Caki2 (cell line): ENCODE results near the gene ADCY3. TPM values are rescaled to one million over a fixed set of nuclear protein-coding genes. Genes with fewer than 3 reads are reported as not detected.

ENCODE experiments used
- DNase-seq: peaks from one replicate; pipeline ENCODE4 v3.0.0-alpha.2; 2015; ENCODE audit warnings: low read depth
- in situ Hi-C: cut with HindIII; loops from 2 replicates; pipeline ENCODE4 v1.10.0; 2016; ENCODE audit warnings: low sequenced_read_pairs, low pct_unique_long_range_greater_than_20kb, mixed read lengths
- total RNA-seq: library from RNA; depleted of rRNA; stranded (reverse); fragments of >200 nt; shearing (Covaris generic); gene quantifications from 2 replicates; pipeline ENCODE4 v1.2.3, GENCODE V29; 2014; ENCODE audit warnings: low replicate concordance

The ADCY3 gene
- total RNA-seq, 1 experiment from 2014 or later, result 16.9 TPM

DNA sequence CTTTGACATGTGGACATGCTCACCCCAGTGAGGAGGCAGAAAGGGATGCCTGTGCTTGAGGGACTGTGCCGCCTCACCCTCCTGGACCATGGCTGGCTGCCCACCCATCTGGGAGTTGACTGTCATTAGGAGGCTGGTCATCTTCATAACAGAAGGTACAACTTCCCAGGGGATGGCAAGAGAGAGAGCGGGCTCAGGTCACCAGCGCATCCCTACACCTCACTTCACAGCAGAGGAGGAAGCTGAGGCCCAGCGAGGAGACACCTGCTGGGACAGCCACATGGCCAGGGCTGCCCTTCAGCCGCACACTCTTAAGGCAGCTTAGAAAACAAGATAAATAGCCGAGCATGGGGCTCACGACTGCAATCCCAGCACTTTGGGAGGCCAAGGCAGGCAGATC, 59.4 kb downstream of the ADCY3 start:
- no peak for DNase-seq
- in situ Hi-C loops, result no loop called here

DNA sequence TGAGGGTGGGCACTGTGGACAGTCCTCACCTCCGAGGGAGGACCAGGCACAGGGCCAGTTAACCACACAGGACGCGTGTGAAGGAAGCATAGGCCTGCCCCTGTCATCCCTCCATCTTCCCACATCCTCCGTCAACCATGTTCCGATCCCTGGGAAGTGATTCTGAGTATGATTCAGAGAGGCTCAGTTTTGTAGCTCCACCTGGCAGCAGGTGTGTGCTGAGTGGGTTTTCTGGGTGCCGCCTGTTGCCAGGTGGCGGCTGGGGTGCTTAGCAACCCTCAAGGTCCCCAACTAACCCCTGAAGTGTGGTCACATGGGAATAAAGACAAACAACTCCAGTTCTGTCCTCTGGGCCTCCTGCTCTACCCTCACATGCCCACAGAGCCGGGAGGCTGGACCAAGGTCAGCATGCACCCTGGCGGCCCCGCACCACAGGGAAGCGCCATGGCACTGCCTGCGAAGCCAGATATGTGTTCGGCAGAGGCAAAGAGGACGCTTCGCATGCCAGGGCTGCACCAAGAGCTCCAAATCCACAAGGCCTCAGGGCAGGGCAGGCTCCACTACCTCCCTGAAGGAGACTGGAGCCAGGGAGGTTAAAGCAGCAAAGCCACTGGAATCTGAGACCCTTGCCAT, 60.0 kb downstream of the ADCY3 start:
- DNase-seq, result no peak
- in situ Hi-C loops, result no loop called here

- no peak for DNase-seq
- in situ Hi-C loops, result no loop called here
These were observed 61.0 kb downstream of the ADCY3 start for GRCh38 chr2:24858996-24859395.

DNA sequence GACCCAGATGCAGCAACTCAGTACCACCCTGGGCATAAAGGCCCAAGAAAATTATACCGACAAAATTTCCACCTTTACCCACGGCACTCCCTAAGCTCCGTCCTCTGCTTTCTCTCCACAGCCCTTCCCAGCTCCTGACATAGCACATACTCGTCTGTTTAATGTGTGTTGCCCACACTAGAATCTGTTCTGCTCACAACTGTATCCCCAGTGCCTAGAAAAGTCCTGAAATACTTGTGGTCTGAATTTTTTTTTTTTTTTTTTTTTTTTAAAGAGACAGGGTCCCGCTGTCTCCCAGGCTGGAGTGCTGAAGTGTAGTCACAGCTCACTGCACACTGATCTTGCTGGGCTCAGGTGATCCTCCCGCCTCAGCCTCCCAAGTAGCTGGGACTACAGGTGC, 62.3 kb downstream of the ADCY3 start:
- in situ Hi-C loops, result no loop called here

DNA sequence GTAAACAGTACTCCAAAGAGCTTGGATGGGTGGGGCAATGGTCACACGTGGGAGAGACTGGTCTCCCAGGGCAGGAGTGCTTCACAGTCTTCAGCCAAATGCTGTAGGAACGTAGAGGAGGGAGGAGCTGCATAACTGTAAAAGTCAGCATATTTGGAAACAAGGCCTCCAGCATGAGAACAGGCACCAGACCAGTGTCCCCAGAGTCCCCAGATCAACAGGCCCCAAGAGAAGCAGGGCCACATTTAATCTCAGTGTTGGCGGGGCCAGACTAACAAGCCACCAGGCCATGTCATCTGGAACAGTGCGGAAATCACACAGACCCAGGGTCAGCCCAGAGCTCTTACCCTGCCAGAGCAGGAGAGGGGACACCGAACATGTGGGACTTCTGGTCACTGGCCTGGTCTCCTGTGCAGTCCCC, 63.2 kb downstream of the ADCY3 start:
- in situ Hi-C loops, result no loop called here
- DNase-seq, result no peak

More for the DNA sequence above, 62.3 kb downstream of the ADCY3 start:
- DNase-seq, result no peak

- DNase-seq, result no peak
- in situ Hi-C loops, result no loop called here
These were observed 64.3 kb downstream of the ADCY3 start for GRCh38 chr2:24855726-24856125.

- DNase-seq, result no peak
- in situ Hi-C loops, result no loop called here
These were observed 64.9 kb downstream of the ADCY3 start for GRCh38 chr2:24855022-24855622.

DNA sequence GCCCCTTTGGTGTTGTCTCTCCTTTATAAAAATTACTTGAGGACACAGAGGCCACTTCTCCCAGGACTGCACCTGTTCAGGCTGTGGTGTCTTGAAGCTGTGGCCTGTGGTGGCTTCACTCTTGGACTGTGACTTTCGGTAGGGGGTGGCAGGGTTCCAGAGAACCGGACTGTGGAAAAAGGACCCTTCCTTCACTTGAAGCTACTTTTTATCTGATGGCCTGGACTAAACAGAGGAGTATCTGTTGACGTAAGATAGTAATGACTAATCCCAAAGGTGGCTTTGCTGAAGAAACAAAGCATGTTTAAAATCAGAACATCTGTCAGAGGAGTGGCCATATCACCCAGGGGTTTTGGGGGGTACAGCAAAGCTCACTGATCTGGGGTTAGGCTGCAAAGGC, 66.0 kb downstream of the ADCY3 start:
- no peak for DNase-seq
- in situ Hi-C loops, result no loop called here

- DNase-seq, result no peak
- in situ Hi-C loops, result no loop called here
These were observed 67.0 kb downstream of the ADCY3 start for GRCh38 chr2:24853046-24853445.

- DNase-seq, result no peak
- in situ Hi-C loops, result no loop called here
These were observed 67.5 kb downstream of the ADCY3 start for GRCh38 chr2:24852431-24853020.

DNA sequence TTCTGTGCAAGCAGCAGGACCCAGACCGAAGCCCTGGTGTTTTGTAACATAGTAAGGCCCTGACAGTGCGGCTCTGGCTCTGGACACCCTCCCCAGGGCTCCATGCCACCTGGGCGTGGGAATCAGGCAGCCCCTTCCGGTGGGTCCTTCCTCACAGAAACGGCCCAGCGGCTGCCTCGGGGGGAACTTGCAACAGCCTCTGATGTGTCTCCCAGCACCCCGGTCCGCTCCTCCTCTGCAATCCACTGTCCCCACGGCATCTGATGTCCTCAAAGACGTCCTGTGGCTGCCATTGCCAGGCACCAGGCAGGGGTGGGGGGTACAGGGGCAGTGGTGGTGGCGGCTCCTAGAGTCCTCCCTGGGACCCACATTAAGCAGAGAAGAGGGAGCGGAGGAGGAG, 68.0 kb downstream of the ADCY3 start:
- no peak for DNase-seq
- in situ Hi-C loops, result no loop called here

- no peak for DNase-seq
- in situ Hi-C loops, result no loop called here
These were observed 69.1 kb downstream of the ADCY3 start for GRCh38 chr2:24850944-24851343.

GRCh38 chr2:24845691-24846090, 74.3 kb downstream of the ADCY3 start:
- no peak for DNase-seq
- in situ Hi-C loops, result no loop called here

DNA sequence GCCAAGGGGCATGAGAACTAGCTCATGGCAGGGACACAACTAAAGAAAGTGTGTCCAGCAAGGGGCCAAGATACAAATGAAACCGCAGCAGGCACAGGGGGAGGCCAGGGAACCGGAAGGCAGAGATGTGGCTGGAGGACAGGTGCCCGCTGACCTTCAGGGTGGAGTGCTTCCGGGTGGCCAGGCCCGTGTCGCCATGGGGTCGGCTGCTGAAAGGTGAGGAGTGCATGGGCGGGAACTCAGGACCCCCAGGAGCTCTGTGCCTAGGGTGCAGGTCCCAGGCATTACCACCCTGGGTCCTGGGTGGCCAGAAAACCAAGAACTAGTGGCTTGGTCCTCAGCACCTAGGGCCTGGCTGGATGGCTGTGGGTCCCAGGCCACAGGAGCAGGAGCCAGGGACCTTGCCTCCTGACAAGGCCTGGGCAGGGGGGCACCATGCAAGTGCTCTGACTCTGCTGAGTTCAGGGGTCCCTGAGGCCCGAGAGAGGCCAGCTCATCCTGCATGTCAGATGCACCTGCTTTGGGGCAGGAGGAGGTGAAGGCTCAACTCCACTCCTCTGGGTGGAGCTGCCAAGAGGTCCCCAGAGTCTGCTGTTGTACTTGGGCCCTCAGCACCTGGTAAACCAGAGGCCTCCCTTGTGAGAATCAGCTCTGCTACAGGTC, 75.9 kb downstream of the ADCY3 start:
- no peak for DNase-seq
- in situ Hi-C loops, result no loop called here

DNA sequence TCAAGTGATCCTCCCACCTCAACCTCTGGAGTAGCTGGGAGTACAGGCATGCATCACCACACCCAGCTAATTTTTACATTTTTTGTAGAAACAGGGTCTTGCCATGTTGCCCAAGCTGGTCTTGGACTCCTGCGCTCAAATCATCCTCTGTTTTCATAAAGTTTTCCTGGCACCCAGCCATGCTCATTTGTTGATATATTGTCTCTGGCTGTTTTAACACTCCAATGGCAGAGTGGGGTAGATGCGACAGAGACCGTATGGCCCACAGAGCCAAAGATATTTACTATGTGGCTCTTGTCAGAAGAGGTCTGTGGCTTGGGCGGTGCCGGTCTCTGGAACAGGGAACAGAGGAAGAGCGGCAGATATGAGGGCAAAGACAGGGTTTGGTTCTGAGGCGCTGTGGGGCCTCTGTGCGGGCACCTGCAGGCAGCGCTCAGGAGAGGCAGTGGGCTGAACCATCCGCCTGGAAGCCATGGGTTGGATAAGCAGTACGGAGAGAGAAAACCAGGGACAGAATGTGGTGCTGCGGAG, 76.6 kb downstream of the ADCY3 start:
- in situ Hi-C loops, result no loop called here

GRCh38 chr2:24842081-24843050, 77.7 kb downstream of the ADCY3 start:
- in situ Hi-C loops, result no loop called here
- no peak for DNase-seq

More for the DNA sequence above, 76.6 kb downstream of the ADCY3 start:
- DNase-seq, result no peak

- in situ Hi-C loops, result no loop called here
- DNase-seq, result no peak
These were observed 78.8 kb downstream of the ADCY3 start for GRCh38 chr2:24840962-24841945.
